ENCODE results near the gene FAM131C. TPM values are rescaled to one million over a fixed set of nuclear protein-coding genes. Genes with fewer than 3 reads are reported as not detected.
A peak's percentile ranks its signal among the peaks of the same experiment; 100 is the strongest.

The FAM131C gene
- total RNA-seq, 2 donors from 2014 or later: 0.21 TPM; not detected in 1

DNA sequence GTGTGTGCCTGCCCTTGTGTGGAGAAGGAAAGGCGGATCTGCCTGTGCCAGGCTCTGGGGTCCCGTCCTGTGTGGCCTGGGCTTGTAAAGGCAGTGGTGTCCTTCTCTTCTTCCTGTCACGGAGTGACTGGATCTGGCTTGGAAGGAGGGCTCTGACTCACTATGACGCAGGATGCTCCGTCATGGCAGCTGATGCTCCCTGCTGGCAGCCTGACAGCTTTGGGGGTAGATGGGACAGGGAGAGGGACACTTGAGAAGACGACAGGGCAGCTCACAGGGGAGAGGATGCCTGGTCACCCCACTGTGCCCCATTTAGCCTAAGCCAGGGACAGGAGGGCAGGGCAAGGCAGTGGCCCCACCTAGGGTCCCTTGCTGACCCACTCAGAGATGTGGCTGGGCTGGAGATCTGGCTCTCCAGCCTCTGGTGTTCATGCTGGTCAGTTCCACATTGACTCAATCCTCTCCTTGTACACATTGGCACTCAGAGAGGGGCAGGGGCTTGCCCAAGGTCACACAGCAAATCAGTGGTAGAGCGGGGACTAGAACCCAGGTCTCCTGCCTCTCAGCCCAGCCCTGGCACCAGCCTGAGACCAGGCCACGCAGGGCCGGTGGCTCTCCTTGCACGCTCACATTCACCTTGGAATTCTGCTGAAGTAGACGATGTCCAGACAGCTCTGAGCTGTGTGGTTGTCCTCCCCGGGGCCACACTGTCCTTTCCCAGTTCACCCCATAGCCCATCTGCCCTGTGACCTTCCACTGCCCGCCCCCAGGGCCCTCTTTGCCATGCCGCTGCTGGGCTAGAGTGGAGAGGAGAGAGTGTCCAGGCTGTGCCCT lies 2.8 kb upstream of the FAM131C start:
- Histone ChIP-seq H3K9ac (ENCODE audit: low read depth in 2 of 2, low read length in 2 of 2) (no peak overlapping the region), H3K9me3 (no peaks in the 10 kb centered on the region), H3K27me3 (peaks cover 4% of the 10 kb centered on the region), H3K27ac (no peak overlapping the region), H3K36me3 (no peaks in the 10 kb centered on the region), H3K4me1 (peaks cover 4% of the 10 kb centered on the region), H3K4me3 (no peak overlapping the region)
- intact Hi-C loops (cut with DNase I): loop anchor here (5.0 kb wide), 1 partner anchor 286 kb away; no protein-coding TSS in a partner anchor
- TF ChIP-seq, protein P1, sequence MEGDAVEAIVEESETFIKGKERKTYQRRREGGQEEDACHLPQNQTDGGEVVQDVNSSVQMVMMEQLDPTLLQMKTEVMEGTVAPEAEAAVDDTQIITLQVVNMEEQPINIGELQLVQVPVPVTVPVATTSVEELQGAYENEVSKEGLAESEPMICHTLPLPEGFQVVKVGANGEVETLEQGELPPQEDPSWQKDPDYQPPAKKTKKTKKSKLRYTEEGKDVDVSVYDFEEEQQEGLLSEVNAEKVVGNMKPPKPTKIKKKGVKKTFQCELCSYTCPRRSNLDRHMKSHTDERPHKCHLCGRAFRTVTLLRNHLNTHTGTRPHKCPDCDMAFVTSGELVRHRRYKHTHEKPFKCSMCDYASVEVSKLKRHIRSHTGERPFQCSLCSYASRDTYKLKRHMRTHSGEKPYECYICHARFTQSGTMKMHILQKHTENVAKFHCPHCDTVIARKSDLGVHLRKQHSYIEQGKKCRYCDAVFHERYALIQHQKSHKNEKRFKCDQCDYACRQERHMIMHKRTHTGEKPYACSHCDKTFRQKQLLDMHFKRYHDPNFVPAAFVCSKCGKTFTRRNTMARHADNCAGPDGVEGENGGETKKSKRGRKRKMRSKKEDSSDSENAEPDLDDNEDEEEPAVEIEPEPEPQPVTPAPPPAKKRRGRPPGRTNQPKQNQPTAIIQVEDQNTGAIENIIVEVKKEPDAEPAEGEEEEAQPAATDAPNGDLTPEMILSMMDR (IDR thresholded peaks at IDR 0.05): no peak
- DNase-seq: no peak

DNA sequence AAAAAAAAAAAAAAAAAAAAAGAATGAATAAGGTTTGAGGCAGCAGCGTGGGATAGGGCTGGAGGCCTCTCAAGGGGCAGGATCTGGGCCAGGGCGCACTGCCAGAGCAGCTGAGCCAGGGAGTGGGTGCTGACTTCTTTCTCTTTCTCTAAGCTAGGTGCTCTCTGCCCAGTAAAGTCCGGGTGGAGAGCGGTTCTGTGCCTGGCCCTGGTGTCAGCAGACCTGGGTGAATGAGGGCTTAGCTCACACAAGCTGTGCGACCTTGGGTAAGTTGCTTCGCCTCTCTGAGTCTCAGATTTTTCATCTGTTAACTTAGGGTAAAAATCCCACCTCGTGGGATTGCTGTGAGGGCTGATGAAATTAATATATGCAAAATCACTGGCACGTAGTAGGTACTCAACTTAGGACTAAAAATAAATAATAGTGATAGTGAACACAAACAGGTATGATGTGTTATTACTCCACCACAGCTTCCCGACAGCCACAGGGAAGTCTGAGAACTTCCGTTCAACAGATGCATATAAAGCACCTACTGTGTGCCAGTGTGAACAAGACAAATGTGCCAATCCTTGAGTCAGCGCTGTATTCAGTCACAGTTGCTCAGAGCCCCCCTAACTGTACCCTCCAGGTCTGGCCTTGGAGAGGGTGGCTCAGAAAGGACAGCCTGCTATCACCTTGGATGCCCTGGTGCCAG lies 2.0 kb upstream of the FAM131C start:
- no peak for DNase-seq
- H3K27ac ChIP-seq: no peak overlapping the region
- H3K9me3 ChIP-seq: no peaks in the 10 kb centered on the region
- H3K36me3 ChIP-seq: no peaks in the 10 kb centered on the region
- no peak overlapping the region for H3K9ac ChIP-seq (ENCODE audit: low read depth in 2 of 2, low read length in 2 of 2)
- peaks cover 4% of the 10 kb centered on the region for H3K27me3 ChIP-seq
- intact Hi-C loops (cut with DNase I): loop anchor here (5.0 kb wide), 1 partner anchor 287 kb away; no protein-coding TSS in a partner anchor
- H3K4me1 ChIP-seq: peaks cover 4% of the 10 kb centered on the region
- no peak overlapping the region for H3K4me3 ChIP-seq
- TF ChIP-seq, protein P1 (IDR thresholded peaks at IDR 0.05): no peak

DNA sequence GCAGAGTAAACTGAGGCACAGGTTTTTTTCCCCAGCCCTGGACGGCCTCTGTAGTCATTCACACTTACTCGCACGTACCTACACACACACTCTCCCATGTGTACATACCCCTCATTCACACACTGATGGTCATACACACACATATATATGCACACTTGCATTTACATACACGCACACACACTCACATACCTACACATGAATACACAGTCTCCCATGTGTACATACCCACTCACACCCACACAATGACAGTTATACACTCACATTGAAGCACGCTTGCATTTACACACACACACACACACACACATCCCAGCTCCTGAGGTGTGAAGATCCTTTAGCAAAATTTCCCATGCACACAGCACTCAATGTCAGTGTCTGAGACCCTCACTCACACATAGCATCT lies 766 bp upstream of the FAM131C start:
- TF ChIP-seq, protein P1 (IDR thresholded peaks at IDR 0.05): no peak
- Histone ChIP-seq H3K36me3 (no peaks in the 10 kb centered on the region), H3K27me3 (peaks cover 4% of the 10 kb centered on the region), H3K9me3 (no peaks in the 10 kb centered on the region), H3K27ac (no peak overlapping the region), H3K4me1 (peaks cover 4% of the 10 kb centered on the region), H3K4me3 (no peak overlapping the region), H3K9ac (ENCODE audit: low read depth in 2 of 2, low read length in 2 of 2) (peak overlapping the region in 1 of 2 donors; percentile 39)
- no peak for DNase-seq
- intact Hi-C loops (cut with DNase I): no loop called here

DNA sequence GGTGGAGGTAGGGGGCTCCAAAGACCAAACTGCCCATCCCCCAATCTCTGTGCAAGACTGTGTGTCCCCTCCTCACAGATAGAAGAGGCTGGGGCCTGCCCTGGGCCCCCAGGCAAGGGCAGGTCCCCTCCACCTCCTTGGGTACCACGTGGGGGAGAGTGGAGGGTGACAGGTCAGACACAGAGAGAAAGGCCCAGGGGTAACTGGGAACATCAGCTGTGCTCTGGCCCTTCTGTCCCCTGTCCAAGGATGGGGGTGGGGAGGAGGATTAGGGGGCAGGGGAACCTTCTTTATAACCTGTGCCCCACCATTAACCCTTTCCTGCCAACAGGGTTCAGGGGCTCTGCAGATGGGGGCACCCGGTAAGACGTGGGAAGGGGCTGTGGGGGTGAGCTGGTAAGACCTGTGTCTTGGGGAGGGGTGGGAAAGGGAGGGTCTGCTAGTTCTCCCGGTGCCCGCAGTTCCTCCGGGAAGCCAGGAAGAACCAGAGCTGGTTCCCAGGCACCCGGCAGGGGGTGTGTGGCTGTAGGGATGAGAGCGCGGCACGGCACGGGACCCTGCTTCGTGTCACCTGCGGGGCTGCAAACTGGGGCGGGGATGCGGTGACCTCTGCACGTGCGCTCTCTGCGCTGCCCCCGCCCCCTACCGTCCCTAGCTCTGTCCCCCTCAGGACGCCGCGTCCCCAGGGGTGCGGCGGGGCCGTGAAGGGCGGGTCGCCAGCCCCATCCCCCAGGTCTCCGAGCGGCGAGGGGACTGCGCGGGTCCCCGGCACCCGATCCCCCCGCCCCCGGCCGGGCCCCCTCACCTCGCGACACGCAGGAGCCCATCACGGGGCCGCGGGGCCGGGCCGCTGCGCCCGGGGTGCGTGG lies 601 bp downstream of the FAM131C start:
- H3K27me3 ChIP-seq: peaks cover 4% of the 10 kb centered on the region
- intact Hi-C loops (cut with DNase I): no loop called here
- no peak for DNase-seq
- H3K27ac ChIP-seq: no peak overlapping the region
- no peak overlapping the region for H3K9ac ChIP-seq (ENCODE audit: low read depth in 2 of 2, low read length in 2 of 2)
- TF ChIP-seq, protein P1 (IDR thresholded peaks at IDR 0.05): no peak
- H3K4me3 ChIP-seq: peak overlapping the region; percentile 34
- H3K36me3 ChIP-seq: no peaks in the 10 kb centered on the region
- H3K4me1 ChIP-seq: peaks cover 4% of the 10 kb centered on the region
- no peaks in the 10 kb centered on the region for H3K9me3 ChIP-seq

DNA sequence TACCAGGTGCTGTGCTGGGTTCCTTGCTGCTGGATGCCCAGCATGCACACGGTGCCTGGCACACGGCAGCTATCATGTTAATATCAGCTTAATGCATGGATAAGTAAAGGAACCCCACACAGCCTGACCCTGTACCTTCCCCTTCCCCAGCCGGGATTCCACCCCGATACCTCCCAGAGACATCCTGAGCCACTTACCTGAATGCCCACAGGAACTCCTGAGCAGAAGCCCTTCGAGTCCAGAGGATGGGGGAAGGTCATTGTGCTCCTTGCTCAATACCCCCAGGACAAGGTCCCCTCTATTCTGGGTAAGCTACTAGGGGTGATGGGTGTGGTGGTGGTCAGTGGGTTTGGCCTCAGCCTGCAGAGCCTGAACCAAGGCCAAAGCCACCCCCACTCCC lies 1.4 kb downstream of the FAM131C start:
- H3K27ac ChIP-seq: no peak overlapping the region
- H3K9ac ChIP-seq (ENCODE audit: low read depth in 2 of 2, low read length in 2 of 2): no peak overlapping the region
- peaks cover 4% of the 10 kb centered on the region for H3K27me3 ChIP-seq
- no peaks in the 10 kb centered on the region for H3K36me3 ChIP-seq
- peaks cover 4% of the 10 kb centered on the region for H3K4me1 ChIP-seq
- H3K9me3 ChIP-seq: no peaks in the 10 kb centered on the region
- DNase-seq: no peak
- TF ChIP-seq, protein P1 (IDR thresholded peaks at IDR 0.05): no peak
- intact Hi-C loops (cut with DNase I): no loop called here
- H3K4me3 ChIP-seq: no peak overlapping the region
